ENCODE data around the gene GATAD2A. TPM values are rescaled to one million over a fixed set of nuclear protein-coding genes. Genes with fewer than 3 reads are reported as not detected.
A peak's percentile ranks its signal among the peaks of the same experiment; 100 is the strongest.

Gene GATAD2A
- total and polyA plus RNA-seq, 10 of the 15 experiments (the other 5 are each of a cell fraction or from before 2014, with no cell fraction given) = 2.6 to 173 (median 32.0) TPM

DNA sequence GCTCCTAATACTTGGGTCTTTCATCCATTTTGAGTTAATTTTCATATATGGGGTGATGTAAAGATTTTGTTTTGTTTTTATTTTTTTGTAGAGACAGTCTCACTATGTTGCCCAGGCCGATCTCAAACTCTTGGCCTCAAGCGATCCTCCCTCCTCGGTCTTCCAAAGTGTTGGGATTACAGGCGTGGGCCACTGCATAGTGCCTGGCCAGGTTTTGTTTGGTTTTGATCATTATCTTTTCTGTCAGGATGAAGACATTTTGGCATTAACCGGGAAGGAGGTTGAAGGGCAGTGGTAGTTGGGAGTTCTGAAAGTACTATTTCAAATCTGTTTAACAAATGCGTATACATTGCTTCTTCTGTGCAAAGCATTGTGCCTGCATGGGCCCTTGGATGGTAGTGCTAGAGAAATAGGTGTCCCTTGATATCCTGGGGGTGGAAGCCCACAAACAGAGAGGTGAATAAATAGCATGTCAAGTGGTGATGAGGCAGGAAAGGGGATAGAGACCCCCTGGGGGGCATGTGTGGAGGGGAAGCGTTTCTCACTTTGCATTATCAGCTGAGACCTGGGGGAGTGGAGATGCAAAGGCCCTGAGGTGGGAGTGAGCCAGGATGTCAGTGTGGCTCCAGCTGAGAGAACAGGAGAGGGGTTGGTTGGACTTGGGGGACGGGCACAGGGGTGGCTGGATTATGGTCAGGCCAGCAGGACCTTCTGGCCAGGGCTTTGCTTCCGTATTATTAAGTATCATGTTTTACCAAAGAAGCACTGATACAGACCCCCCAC, 41.4 kb downstream of the GATAD2A start:
- H2AFZ ChIP-seq (ENCODE audit: control insufficient read depth, low read depth, low read length) = no peak overlapping the region
- TSS peak; percentile 33 for BruUV-seq (replicated peaks)
- ChIA-PET RAD21 (ENCODE audit: unreplicated experiment) (interaction anchor here (1.5 to 2.7 kb wide), 2 partner anchors 41 to 82 kb away, joined by 3 to 8 read pairs; partner anchors contain the start of gene GATAD2A), CTCF (interaction anchor here (1.0 to 1.9 kb wide), 2 partner anchors 13 to 82 kb away, joined by 3 to 4 read pairs; no protein-coding TSS in a partner anchor), POLR2A (interaction anchor here (0.7 to 1.8 kb wide), 3 partner anchors 12 to 57 kb away, joined by 3 to 7 read pairs (median 3); no protein-coding TSS in a partner anchor), SMC1A (ENCODE audit: uncharacterized antibody, unreplicated experiment) (interaction anchor here (4.8 kb wide), 1 partner anchor 12 kb away, joined by 21 read pairs; no protein-coding TSS in a partner anchor)
- in situ Hi-C loops (cut with MboI) = no loop called here
- H3K9me3 ChIP-seq (replicated peaks; ENCODE audit: control insufficient read depth, insufficient read depth, low read length) = peaks cover 5% of the 10 kb centered on the region; the same call in 2 of the 3 replicates
- H3K4me3 ChIP-seq = no peak overlapping the region
- ATAC-seq (no peak), FAIRE-seq (no peak), DNase-seq (ENCODE audit: low read depth, low spot score) (no peak)
- peaks cover 7 to 13% of the 10 kb centered on the region in 2 experiments; a peak in 3 of 4 replicates for H3K36me3 ChIP-seq (ENCODE audit: control insufficient read depth in 2 of 2, insufficient read depth in 2 of 2, low read length in 1 of 2)
- intact Hi-C loops (cut with micrococcal nuclease; ENCODE audit: unreplicated experiment) = no loop called here
- TF ChIP-seq ZNF384 (IDR thresholded peaks at IDR 0.05; ENCODE audit: borderline replicate concordance, low read depth, low read length) (no peak), POLR2A (IDR thresholded peaks at IDR 0.05; ENCODE audit: low read depth, low read length) (0 out of 2 replicates have a peak, but pooled peaks have one; percentile 17), FOS (IDR thresholded peaks at IDR 0.05; ENCODE audit: borderline replicate concordance, extremely low read depth, insufficient read length) (no peak)
- no peak overlapping the region for H3K9ac ChIP-seq (ENCODE audit: control insufficient read depth, insufficient read depth, low read length)
- H3K4me2 ChIP-seq (ENCODE audit: control insufficient read depth, insufficient read depth) = peak overlapping the region; percentile 62; the same call in 1 of the 2 replicates
- peak overlapping the region; percentile 82 for H3K27ac ChIP-seq (ENCODE audit: control insufficient read depth, insufficient read depth)
- H4K20me1 ChIP-seq (ENCODE audit: control insufficient read depth, insufficient read depth) = peaks cover 5% of the 10 kb centered on the region
- H3K27me3 ChIP-seq (replicated peaks in 1 of 2; ENCODE audit: control insufficient read depth in 2 of 2, insufficient read depth in 2 of 2, low read length in 1 of 2) = no peaks in the 10 kb centered on the region
- 90% methylated on average over 9 of the region's 9 CpGs for WGBS (ENCODE audit: insufficient coverage, insufficient replicate concordance, low lambda C conversion rate, missing lambda C conversion rate)
- peaks cover 59% of the 10 kb centered on the region for H3K4me1 ChIP-seq (ENCODE audit: control insufficient read depth, insufficient read depth, low read length)
- H3K79me2 ChIP-seq (ENCODE audit: control insufficient read depth, insufficient read depth, low read length) = peaks cover 90% of the 10 kb centered on the region

Measured in GM12878 (cell line).